CD8-positive, alpha-beta memory T cell (primary cell): ENCODE results near the gene SLC34A1. TPM values are rescaled to one million over a fixed set of nuclear protein-coding genes. Genes with fewer than 3 reads are reported as not detected.

Experiments used
- CTCF ChIA-PET: fragments of 350-600 bp; sonication (Branson Sonifier 250); formaldehyde crosslinking; loops from one replicate; lab custom pipeline; 2021; ENCODE audit warnings: antibody characterized with exemption; lab: Charles Lee
- POLR2A ChIA-PET: fragments of 350-600 bp; sonication (Branson Sonifier 250); formaldehyde crosslinking; loops from one replicate; lab custom pipeline; 2021; ENCODE audit warnings: antibody characterized with exemption; lab: Charles Lee
- DNase-seq, 5 donors: peaks; one replicate each; pipeline versions ENCODE4 v3.0.0 to v3.0.0-alpha.2; 2020 to 2022; ENCODE audit warnings: mixed read lengths in 1 of 5
- H3K27ac ChIP-seq: one replicate; pipeline ENCODE4 v1.7.0; 2013; ENCODE audit warnings: low read depth, mild to moderate bottlenecking, low read length, moderate library complexity
- H3K27me3 ChIP-seq: 2 replicates; pipeline ENCODE4 v1.7.0; 2013; ENCODE audit warnings: low read length, mild to moderate bottlenecking; ENCODE audit not compliant: insufficient read depth, poor library complexity, severe bottlenecking
- H3K36me3 ChIP-seq: 2 replicates; pipeline ENCODE4 v1.7.0; 2013; ENCODE audit warnings: mild to moderate bottlenecking, low read length, moderate library complexity; ENCODE audit not compliant: insufficient read depth
- H3K4me1 ChIP-seq: 2 replicates; pipeline ENCODE4 v1.7.0; 2013; ENCODE audit warnings: mild to moderate bottlenecking, low read length, moderate library complexity; ENCODE audit not compliant: insufficient read depth
- H3K4me3 ChIP-seq: 2 replicates; pipeline ENCODE4 v1.7.0; 2013; ENCODE audit warnings: mild to moderate bottlenecking, low read length
- H3K9me3 ChIP-seq: 2 replicates; pipeline ENCODE4 v1.7.0; 2013; ENCODE audit warnings: mild to moderate bottlenecking, low read length
- H3K27ac Mint-ChIP-seq, 8 donors: one replicate each; pipeline ENCODE4 v1.8.0; 2020 to 2021; ENCODE audit warnings: mixed read lengths in 8 of 8, mild to moderate bottlenecking in 6 of 8, inconsistent platforms in 3 of 8, moderate library complexity in 3 of 8
- H3K27me3 Mint-ChIP-seq, 2 donors: one replicate each; pipeline ENCODE4 v1.8.0; 2020 to 2021; ENCODE audit warnings: mixed read lengths in 2 of 2, mild to moderate bottlenecking in 1 of 2, moderate library complexity in 1 of 2
- H3K36me3 Mint-ChIP-seq, 3 donors: one replicate each; pipeline ENCODE4 v1.8.0; 2020 to 2021; ENCODE audit warnings: mixed read lengths in 3 of 3, inconsistent platforms in 1 of 3, mild to moderate bottlenecking in 1 of 3
- H3K4me1 Mint-ChIP-seq, 3 donors: one replicate each; pipeline ENCODE4 v1.8.0; 2020 to 2021; ENCODE audit warnings: mixed read lengths in 3 of 3, inconsistent platforms in 1 of 3, mild to moderate bottlenecking in 1 of 3
- H3K4me3 Mint-ChIP-seq, 7 donors: one replicate each; pipeline ENCODE4 v1.8.0; 2020 to 2021; ENCODE audit warnings: mixed read lengths in 7 of 7, mild to moderate bottlenecking in 6 of 7, moderate library complexity in 4 of 7, inconsistent platforms in 2 of 7
- H3K9me3 Mint-ChIP-seq, 5 donors: one replicate each; pipeline ENCODE4 v1.8.0; 2020 to 2022; ENCODE audit warnings: mixed read lengths in 5 of 5, mild to moderate bottlenecking in 3 of 5, moderate library complexity in 2 of 5, inconsistent platforms in 1 of 5
- polyA plus RNA-seq: library from polyadenylated mRNA; unstranded; fragments of 300-500 nt; fragmentation: Illumina TruSeq; gene quantifications from one replicate; pipeline ENCODE4 v1.2.3, GENCODE V29; 2021
- total RNA-seq, 2 experiments: library from RNA; stranded (reverse); gene quantifications; one replicate each; pipeline ENCODE4 v1.2.3, GENCODE V29; 2021

SLC34A1 gene
- total and polyA plus RNA-seq, 3 experiments from 2014 or later, result 0.09 to 0.17 TPM; not detected in 1

DNA sequence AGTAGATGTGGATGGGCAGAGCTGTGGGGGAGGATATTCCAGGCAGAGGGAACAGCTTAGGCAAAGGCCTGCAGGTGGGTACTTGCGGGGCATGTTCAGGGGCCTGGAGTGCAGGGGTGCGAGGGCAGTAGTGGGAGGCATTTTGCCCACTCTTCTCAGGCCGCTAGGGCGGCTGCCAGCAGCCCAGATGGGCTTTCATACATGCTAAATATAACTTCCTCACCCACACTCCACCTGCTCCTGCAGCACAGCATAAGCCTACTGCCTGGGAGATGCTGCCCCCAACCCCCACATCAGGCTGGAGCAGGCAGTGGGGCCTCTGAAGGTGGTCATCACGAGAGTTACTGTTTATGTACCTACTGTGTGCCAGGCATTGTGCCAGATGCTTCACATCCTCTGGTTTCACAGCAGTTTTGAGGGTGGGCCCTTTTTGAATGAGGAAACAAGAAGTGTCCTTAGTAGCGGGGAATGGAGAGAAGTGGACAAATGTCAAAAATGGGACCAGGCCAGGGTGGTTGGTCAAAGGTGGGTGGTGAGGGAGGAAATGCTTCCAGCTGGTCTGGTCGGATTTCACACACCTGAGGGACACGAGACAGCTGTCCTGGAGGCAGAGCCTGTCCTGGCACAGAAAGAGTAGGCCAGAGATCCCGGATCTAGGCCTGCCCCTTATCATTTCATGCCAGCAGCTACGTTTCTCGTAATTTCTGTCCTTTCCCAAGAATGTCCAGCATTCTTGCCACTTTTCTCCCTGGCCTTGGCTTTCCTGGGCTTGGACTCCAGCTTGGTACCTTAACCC is 14.4 kb upstream of the SLC34A1 start:
- Mint-ChIP-seq H3K4me3 (peak overlapping the region in 3 of 7 donors; percentile 15 to 56 (median 39)), H3K4me1 (peaks cover 55 to 77% (median 61%) of the 10 kb centered on the region in 3 donors), H3K36me3 (peaks cover 13 to 68% (median 15%) of the 10 kb centered on the region in 3 donors), H3K27me3 (peaks cover 0 to 1% of the 10 kb centered on the region in 2 donors), H3K27ac (peak overlapping the region; percentile 29 to 97 (median 82)), H3K9me3 (no peaks in the 10 kb centered on the region)
- H3K4me1 ChIP-seq, result peaks cover 69% of the 10 kb centered on the region
- DNase-seq, result no peak
- H3K27ac ChIP-seq, result no peak overlapping the region
- POLR2A ChIA-PET, result interaction anchor here (1.0 to 4.1 kb wide), 8 partner anchors 12 to 86 kb away, joined by 3 to 23 read pairs (median 4); partner anchors contain the start of genes LMAN2 and RGS14
- no peak overlapping the region for H3K4me3 ChIP-seq
- no peaks in the 10 kb centered on the region for H3K9me3 ChIP-seq
- peaks cover 39% of the 10 kb centered on the region for H3K36me3 ChIP-seq
- H3K27me3 ChIP-seq, result no peaks in the 10 kb centered on the region
- CTCF ChIA-PET, result interaction anchor here (0.7 to 12.7 kb wide), 24 partner anchors 12 to 259 kb away, joined by 3 to 136 read pairs (median 6); partner anchors contain the start of genes LMAN2, RGS14 and SLC34A1

DNA sequence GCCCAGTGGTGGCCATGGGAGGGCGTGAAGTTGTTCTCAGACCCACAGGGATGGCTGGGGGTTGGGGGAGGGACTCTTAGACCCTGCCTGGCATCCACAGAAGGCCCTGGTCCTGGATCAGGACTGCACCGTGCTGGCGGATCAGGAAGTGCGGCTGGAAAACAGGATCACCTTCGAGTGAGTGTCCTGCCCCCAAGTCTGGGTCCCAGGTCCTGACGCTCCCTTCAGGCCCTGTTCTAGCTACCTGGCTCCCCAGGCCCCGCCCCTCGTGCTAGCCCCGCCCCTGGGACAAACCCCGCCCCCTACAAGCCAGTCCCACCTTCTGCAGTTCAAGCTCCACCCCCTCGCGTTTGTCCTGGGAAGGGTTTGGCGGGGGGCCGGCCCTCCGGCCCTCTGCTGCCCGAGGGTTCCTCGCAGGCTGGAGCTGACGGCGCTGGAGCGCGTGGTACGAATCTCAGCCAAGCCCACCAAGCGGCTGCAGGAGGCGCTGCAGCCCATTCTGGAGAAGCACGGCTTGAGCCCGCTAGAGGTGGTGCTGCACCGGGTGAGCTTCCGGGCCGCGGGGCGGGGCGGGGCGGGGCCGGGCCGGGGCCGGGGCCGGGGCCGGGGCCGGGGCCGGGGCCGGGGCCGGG is 13.6 kb upstream of the SLC34A1 start:
- Histone ChIP-seq H3K27me3 (no peaks in the 10 kb centered on the region), H3K4me1 (peaks cover 66% of the 10 kb centered on the region), H3K9me3 (no peaks in the 10 kb centered on the region), H3K27ac (no peak overlapping the region), H3K4me3 (no peak overlapping the region), H3K36me3 (peaks cover 35% of the 10 kb centered on the region)
- peaks cover 57 to 77% (median 64%) of the 10 kb centered on the region in 3 donors for H3K4me1 Mint-ChIP-seq
- peak overlapping the region in 2 of 7 donors; percentile 43 to 64 for H3K4me3 Mint-ChIP-seq
- DNase-seq, result peak; percentile 36 to 78 (median 50)
- ChIA-PET POLR2A (interaction anchor here (1.0 to 4.1 kb wide), 9 partner anchors 13 to 85 kb away, joined by 3 to 23 read pairs (median 4); partner anchors contain the start of genes LMAN2 and RGS14), CTCF (interaction anchor here (0.7 to 12.7 kb wide), 20 partner anchors 12 to 260 kb away, joined by 3 to 136 read pairs (median 6); partner anchors contain the start of genes LMAN2, RGS14 and SLC34A1)
- H3K9me3 Mint-ChIP-seq, result no peaks in the 10 kb centered on the region
- peak overlapping the region in 3 of 8 donors; percentile 29 to 81 (median 51) for H3K27ac Mint-ChIP-seq
- peaks cover 0 to 1% of the 10 kb centered on the region in 2 donors for H3K27me3 Mint-ChIP-seq
- peaks cover 13 to 64% (median 15%) of the 10 kb centered on the region in 3 donors for H3K36me3 Mint-ChIP-seq

DNA sequence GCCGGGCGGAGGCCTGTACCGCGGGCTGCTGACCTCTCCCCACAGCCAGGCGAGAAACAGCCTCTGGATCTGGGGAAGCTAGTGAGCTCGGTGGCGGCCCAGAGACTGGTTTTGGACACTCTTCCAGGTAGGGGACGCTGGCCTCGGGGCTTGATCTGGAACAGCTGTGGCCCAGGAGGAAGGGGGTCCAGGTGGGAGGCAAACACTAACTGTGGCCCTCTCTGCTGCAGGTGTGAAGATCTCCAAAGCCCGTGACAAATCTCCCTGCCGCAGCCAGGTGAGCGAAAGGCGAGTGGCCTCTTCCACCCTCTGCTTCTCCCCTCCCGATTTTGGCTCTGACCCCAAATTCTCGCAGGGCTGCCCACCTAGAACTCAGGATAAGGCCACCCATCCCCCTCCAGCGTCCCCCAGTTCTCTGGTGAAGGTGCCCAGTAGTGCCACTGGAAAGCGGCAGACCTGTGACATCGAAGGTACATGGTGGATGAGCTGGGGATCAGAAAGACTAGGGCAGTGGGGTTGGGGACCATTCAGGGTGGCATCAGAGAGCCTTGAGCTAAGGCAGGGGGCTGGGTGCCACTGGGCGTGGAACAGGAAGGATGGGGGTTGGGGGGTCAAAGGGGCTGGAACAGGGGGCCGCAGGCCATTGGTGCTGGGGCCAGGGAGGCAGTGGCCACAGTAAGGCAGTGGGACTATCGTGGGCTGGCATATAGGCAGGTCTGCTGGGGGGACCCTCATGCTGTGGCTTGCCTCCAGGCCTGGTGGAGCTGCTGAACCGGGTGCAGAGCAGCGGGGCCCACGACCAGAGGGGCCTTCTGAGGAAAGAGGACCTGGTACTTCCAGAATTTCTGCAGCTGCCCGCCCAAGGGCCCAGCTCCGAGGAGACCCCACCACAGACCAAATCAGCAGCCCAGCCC is 12.9 kb upstream of the SLC34A1 start:
- no peaks in the 10 kb centered on the region for H3K9me3 Mint-ChIP-seq
- Histone ChIP-seq H3K36me3 (peaks cover 32% of the 10 kb centered on the region), H3K4me3 (peak overlapping the region; percentile 42), H3K27me3 (no peaks in the 10 kb centered on the region), H3K4me1 (peaks cover 61% of the 10 kb centered on the region), H3K9me3 (no peaks in the 10 kb centered on the region), H3K27ac (peak overlapping the region; percentile 60)
- peak overlapping the region in 5 of 7 donors; percentile 13 to 83 (median 50) for H3K4me3 Mint-ChIP-seq
- peaks cover 54 to 72% (median 64%) of the 10 kb centered on the region in 3 donors for H3K4me1 Mint-ChIP-seq
- peak overlapping the region in 7 of 8 donors; percentile 12 to 94 (median 78) for H3K27ac Mint-ChIP-seq
- no peak for DNase-seq
- peaks cover 13 to 61% (median 15%) of the 10 kb centered on the region in 3 donors for H3K36me3 Mint-ChIP-seq
- ChIA-PET CTCF (interaction anchor here (0.7 to 12.7 kb wide), 16 partner anchors 11 to 261 kb away, joined by 3 to 136 read pairs (median 14); partner anchors contain the start of genes LMAN2, RGS14 and SLC34A1), POLR2A (interaction anchor here (0.7 to 4.1 kb wide), 10 partner anchors 10 to 84 kb away, joined by 3 to 23 read pairs (median 4); partner anchors contain the start of genes GRK6, LMAN2 and RGS14)
- peaks cover 0 to under 1% of the 10 kb centered on the region in 2 donors for H3K27me3 Mint-ChIP-seq

DNA sequence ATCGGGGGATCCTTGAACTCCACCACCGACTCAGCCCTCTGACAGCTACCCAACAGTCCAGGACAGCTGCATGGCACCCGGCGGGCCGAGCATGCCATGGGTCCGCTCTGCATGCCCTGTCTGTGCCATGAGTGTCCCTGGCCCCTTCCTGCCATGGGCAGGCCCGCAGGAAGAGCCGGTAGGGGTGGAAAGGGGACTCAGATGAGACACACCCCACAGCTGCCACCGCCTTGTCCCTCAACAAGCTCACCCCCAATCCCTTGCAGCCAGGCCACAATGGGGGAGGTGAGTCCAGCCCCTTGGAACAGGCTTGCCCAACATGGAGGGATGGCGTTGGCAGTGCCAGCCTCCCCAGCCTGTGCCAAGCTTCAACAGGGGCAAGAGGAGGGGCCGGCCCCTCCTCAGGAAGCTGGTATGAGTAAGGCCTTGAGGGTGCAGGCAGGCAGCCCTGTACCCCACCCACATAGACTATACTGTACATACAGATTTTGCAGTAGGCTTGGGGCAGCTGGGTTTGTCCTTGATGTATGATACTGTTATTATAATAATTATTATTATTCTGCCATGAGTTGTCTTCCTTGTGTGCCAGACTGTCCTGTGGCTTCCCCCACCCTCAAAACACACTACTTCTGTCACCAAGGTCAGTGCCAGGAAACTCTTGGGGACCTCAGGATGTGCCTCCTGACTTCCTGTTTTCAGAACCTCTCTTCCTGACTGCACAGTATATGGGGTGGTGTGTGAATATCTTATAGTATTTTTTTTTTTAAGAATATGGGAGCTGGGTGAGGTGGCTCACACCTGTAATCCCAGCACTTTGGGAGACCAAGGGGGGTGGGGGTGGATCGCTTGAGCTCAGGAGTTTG is 12.0 kb upstream of the SLC34A1 start:
- Histone ChIP-seq H3K4me1 (peaks cover 61% of the 10 kb centered on the region), H3K4me3 (peak overlapping the region; percentile 32), H3K27ac (peak overlapping the region; percentile 60), H3K27me3 (no peaks in the 10 kb centered on the region), H3K36me3 (peaks cover 32% of the 10 kb centered on the region), H3K9me3 (no peaks in the 10 kb centered on the region)
- peak in 2 of 5 donors; percentile 31 to 57 for DNase-seq
- CTCF ChIA-PET, result interaction anchor here (0.7 to 12.7 kb wide), 12 partner anchors 10 to 129 kb away, joined by 3 to 136 read pairs (median 20); partner anchors contain the start of genes LMAN2, RGS14 and SLC34A1
- peak overlapping the region; percentile 81 to 97 (median 88) for H3K27ac Mint-ChIP-seq
- peaks cover 52 to 69% (median 64%) of the 10 kb centered on the region in 3 donors for H3K4me1 Mint-ChIP-seq
- H3K4me3 Mint-ChIP-seq, result peak overlapping the region; percentile 17 to 83 (median 74)
- peaks cover 13 to 55% (median 15%) of the 10 kb centered on the region in 3 donors for H3K36me3 Mint-ChIP-seq
- no peaks in the 10 kb centered on the region for H3K27me3 Mint-ChIP-seq
- POLR2A ChIA-PET, result interaction anchor here (0.7 to 4.1 kb wide), 7 partner anchors 9 to 83 kb away, joined by 3 to 23 read pairs (median 6); partner anchors contain the start of genes GRK6 and LMAN2
- no peaks in the 10 kb centered on the region for H3K9me3 Mint-ChIP-seq

DNA sequence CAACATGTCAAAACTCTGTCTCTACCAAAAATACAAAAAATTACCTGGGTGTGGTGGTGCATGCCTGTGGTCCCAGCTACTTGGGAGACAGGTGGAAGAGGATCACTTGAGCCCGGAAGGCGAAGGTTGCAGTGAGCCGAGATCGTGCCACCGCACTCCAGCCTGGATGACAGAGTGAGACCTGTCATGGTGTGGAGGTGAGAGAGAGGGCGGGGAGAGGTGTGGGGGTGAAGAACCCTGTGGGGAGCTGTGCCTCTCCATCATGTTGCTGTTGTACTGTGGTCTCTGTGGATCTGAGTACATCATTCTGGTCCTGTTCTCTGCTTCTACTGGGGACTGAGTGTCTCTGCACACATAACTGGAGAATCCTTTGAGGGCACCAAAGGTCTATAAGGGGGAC is 11.3 kb upstream of the SLC34A1 start:
- peaks cover 13 to 49% (median 15%) of the 10 kb centered on the region in 3 donors for H3K36me3 Mint-ChIP-seq
- H3K9me3 Mint-ChIP-seq, result no peaks in the 10 kb centered on the region
- peaks cover 52 to 69% (median 64%) of the 10 kb centered on the region in 3 donors for H3K4me1 Mint-ChIP-seq
- no peak overlapping the region for H3K27ac ChIP-seq
- peaks cover 63% of the 10 kb centered on the region for H3K4me1 ChIP-seq
- peak overlapping the region; percentile 81 to 97 (median 88) for H3K27ac Mint-ChIP-seq
- ChIA-PET CTCF (interaction anchor here (1.1 to 12.7 kb wide), 9 partner anchors 9 to 129 kb away, joined by 3 to 136 read pairs (median 31); partner anchors contain the start of genes LMAN2, RGS14 and SLC34A1), POLR2A (interaction anchor here (0.6 to 4.1 kb wide), 6 partner anchors 8 to 82 kb away, joined by 3 to 23 read pairs (median 6); partner anchors contain the start of gene LMAN2)
- H3K27me3 ChIP-seq, result no peaks in the 10 kb centered on the region
- peak in 2 of 5 donors; percentile 23 to 36 for DNase-seq
- H3K4me3 Mint-ChIP-seq, result peak overlapping the region; percentile 17 to 83 (median 74)
- peaks cover 30% of the 10 kb centered on the region for H3K36me3 ChIP-seq
- no peaks in the 10 kb centered on the region for H3K27me3 Mint-ChIP-seq
- H3K9me3 ChIP-seq, result no peaks in the 10 kb centered on the region
- H3K4me3 ChIP-seq, result peak overlapping the region; percentile 38

DNA sequence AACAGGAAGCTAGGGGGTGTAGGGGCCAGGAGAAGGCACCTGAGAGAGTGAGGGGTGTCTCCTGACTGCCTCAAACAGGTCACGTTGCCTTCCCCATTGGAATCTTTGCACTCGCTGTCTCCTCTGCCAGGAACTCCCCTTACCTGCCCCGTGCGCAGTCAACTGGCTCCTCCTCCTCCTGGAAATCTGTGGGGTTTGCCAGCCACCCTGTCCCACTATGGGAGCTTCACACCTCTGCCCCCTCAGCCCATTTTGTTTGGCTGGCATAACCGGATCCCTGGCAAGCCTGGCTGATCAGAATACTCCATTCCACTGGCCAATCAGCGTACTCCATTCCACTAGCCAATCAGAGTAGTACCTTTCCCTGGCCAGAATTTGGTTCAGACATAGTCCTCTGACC is 10.4 kb upstream of the SLC34A1 start:
- H3K4me3 Mint-ChIP-seq, result peak overlapping the region in 4 of 7 donors; percentile 12 to 79 (median 54)
- peak overlapping the region; percentile 72 to 94 (median 86) for H3K27ac Mint-ChIP-seq
- ChIA-PET POLR2A (interaction anchor here (0.6 to 4.1 kb wide), 3 partner anchors 22 to 75 kb away, joined by 3 to 23 read pairs (median 3); partner anchors contain the start of gene LMAN2), CTCF (interaction anchor here (1.1 to 12.7 kb wide), 6 partner anchors 9 to 64 kb away, joined by 5 to 136 read pairs (median 40); partner anchors contain the start of genes LMAN2 and RGS14)
- no peak for DNase-seq
- Histone ChIP-seq H3K4me1 (peaks cover 68% of the 10 kb centered on the region), H3K36me3 (peaks cover 21% of the 10 kb centered on the region), H3K9me3 (no peaks in the 10 kb centered on the region), H3K4me3 (no peak overlapping the region), H3K27ac (peak overlapping the region; percentile 28), H3K27me3 (no peaks in the 10 kb centered on the region)
- peaks cover 6 to 40% (median 10%) of the 10 kb centered on the region in 3 donors for H3K36me3 Mint-ChIP-seq
- no peaks in the 10 kb centered on the region for H3K9me3 Mint-ChIP-seq
- H3K27me3 Mint-ChIP-seq, result no peaks in the 10 kb centered on the region
- H3K4me1 Mint-ChIP-seq, result peaks cover 48 to 61% (median 57%) of the 10 kb centered on the region in 3 donors
